ENCODE measurements around the gene KDM2B.

DNA sequence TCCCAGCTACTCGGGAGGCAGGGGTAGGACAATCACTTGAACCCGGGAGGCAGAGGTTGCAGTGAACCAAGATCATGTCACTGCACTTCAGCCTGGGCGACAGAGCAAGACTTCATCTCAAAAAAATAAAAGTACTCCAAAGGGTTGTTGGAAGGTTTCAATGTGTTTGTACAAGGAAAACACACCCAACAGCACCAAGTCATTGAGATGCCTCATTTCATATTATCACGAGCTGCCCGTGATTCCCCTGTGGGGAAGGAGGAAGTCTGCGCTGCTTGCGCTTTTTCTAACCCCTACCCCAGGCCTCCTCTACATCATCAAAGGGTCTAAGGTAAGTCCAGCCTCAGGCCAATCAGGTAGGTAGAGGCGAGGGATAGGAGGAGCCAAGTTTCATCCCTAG lies 73.6 kb downstream of the KDM2B start:
- TF ChIP-seq, protein P1, sequence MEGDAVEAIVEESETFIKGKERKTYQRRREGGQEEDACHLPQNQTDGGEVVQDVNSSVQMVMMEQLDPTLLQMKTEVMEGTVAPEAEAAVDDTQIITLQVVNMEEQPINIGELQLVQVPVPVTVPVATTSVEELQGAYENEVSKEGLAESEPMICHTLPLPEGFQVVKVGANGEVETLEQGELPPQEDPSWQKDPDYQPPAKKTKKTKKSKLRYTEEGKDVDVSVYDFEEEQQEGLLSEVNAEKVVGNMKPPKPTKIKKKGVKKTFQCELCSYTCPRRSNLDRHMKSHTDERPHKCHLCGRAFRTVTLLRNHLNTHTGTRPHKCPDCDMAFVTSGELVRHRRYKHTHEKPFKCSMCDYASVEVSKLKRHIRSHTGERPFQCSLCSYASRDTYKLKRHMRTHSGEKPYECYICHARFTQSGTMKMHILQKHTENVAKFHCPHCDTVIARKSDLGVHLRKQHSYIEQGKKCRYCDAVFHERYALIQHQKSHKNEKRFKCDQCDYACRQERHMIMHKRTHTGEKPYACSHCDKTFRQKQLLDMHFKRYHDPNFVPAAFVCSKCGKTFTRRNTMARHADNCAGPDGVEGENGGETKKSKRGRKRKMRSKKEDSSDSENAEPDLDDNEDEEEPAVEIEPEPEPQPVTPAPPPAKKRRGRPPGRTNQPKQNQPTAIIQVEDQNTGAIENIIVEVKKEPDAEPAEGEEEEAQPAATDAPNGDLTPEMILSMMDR (IDR thresholded peaks at IDR 0.05), result no peak
- TF ChIP-seq EZH2 (IDR thresholded peaks at IDR 0.05; ENCODE audit: borderline replicate concordance, insufficient read depth, low read depth, low read length, poor library complexity, severe bottlenecking), result no peak
